Forelimb muscle (tissue), 1 donor: Measurements from ENCODE around the gene BTBD16. TPM values are rescaled to one million over a fixed set of nuclear protein-coding genes. Genes with fewer than 3 reads are reported as not detected.

Experiments used
- DNase-seq: peaks from one replicate; pipeline ENCODE4 v3.0.0-alpha.2; 2013; ENCODE audit warnings: low read depth
- polyA plus RNA-seq: library from polyadenylated mRNA; unstranded; fragments of 120-200 nt; gene quantifications from one replicate; pipeline ENCODE4 v1.2.1, GENCODE V29; 2013; ENCODE audit not compliant: insufficient read length

Gene BTBD16
- polyA plus RNA-seq, 1 donor = 0.13 TPM

GRCh38 chr10:122294511-122295450 is 23.7 kb downstream of the BTBD16 start:
- DNase-seq = no peak

DNA sequence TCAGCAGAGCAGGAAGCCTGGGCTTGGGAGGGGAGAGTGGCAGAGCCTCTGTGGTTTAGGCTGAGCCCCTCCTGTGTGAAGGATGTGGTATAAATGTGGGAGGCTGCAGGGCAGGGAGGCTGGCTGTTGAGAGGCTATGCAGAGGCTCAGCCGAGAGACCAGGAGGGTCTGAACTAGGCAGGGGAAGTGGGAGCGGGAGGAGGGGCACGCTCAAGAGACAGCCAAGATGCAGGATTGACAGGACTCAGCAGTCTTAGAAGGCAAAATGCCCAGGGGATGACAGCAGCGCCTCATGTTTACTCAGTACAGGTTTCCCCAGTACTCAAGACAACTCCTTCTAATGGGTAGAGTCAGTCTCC is 24.3 kb downstream of the BTBD16 start:
- DNase-seq = no peak

GRCh38 chr10:122296363-122297120 is 25.4 kb downstream of the BTBD16 start:
- DNase-seq = no peak

GRCh38 chr10:122297583-122297982 is 26.5 kb downstream of the BTBD16 start:
- DNase-seq = no peak

DNA sequence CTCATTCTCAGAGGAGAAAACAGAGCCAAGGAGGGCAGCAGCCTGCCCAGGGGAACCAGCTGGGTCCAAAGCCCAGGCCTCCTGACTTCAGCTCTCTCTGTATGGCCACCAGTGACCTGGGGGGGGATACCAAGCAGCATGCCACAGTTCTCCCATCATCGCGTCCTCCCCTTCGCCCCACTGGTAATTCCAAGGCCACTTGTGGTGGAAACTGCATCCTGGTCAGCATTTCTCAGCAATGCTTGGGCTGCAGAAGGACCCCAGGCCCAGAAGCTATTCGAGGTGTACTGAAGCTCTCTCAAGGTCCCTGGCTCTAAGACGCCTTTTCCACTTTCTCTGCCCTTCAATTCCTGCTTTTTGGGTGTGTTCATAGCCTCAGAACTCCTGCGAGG is 27.1 kb downstream of the BTBD16 start:
- no peak for DNase-seq

DNA sequence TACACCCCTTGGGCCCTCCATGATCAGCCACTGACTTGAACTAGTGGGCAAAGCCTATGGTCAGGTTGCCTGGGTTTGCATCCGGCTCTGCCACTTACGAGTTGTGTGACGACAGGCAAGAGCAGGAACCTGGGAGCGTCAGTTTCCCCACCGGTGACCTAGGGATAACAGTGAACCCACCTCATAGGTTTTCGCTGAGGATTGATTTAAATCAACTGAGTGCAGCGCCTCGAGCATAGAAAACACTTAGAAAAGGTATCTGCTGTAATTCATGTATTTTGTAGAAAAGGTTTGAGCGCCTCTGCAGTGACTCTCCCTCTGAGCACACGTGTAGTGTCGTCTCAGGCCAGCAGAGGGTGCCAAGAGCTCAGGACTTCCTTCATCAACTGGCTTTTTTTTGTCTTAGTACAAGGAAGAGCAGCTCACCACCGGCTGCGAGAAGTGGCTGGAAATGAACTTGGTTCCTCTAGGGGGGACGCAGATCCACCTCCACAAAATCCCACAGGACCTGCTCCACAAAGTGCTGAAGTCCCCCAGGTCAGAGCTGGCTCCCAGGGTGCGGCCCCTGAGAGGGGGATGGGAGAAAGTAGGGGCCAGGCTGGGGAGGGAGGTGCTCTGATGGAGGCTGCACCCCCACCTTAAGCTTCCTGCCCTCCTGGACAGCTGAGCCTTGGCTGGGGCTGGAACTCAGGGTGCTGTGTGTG is 27.7 kb downstream of the BTBD16 start:
- DNase-seq = peak; percentile 67

DNA sequence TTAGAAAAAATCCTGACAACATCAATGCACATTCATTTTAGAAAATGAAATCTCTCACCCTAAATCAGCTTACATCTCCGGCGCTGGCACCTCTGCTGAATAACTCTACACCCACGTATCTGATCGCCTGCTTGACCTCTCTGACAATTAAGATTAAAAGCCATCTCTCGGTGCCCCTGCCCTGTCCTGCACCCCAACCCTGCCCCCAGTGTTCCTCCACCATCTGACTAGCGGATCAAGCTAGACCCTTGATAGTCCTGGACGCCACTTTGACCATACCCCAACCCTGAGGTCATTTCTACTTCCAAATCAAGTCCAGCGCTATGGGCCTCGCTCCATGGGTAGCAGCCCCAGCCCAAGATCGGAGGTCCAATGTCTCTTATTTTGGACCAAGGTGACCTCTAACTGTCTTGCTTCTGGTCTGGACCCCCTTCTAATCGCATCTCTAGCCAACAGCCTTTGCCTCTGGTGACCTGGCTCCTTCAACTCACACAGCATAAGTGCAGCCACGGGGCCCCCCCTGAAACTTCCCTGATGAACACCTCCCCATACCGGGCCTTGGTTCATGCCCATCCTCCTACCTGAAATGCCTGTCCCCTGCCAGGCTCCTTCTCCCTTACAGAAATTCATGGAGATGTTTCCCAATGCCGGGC is 28.5 kb downstream of the BTBD16 start:
- DNase-seq = no peak

GRCh38 chr10:122301055-122301810 is 30.1 kb downstream of the BTBD16 start:
- DNase-seq = no peak

GRCh38 chr10:122301811-122302115 is 30.7 kb downstream of the BTBD16 start:
- DNase-seq = no peak

- no peak for DNase-seq
Observed at GRCh38 chr10:122302315-122302714, 31.2 kb downstream of the BTBD16 start.

DNA sequence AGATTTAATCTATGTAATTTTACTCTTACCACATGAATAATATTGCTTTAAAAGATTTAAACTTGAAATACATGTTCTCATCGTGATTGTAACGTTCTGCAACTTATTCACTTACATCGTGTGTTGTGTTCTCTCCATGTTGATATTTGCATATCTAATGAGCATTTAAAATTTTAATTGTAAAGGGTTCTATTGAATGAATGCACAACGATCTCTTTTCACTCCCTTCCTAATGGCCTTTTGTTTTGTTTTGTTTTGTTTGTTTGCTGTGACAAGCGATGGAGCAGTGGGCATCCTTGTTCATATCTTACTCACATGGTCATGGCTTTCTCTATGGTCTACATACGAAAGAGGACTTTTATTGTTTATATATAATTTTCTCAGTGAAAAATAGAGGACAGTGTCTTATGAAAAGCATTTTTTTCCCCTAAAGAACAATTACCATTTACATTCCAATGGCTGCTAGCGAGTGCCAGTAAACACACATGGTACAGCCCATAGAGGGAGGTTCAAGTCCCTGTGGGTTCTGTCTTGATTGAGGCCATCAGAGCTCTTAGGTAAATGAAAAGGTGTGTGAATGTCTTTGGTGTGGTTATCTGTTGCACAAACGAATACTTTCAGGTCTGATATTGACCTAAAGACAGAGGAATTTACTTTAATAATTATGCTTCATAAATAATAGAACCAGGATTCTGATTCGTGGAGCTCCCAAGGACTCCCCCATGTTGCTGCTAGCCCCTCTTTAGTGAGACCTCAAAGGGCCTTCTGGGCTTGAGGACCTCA is 32.4 kb downstream of the BTBD16 start:
- no peak for DNase-seq

GRCh38 chr10:122304054-122304579 is 33.0 kb downstream of the BTBD16 start:
- DNase-seq = no peak

GRCh38 chr10:122306282-122306681 is 35.2 kb downstream of the BTBD16 start:
- DNase-seq = no peak

GRCh38 chr10:122306744-122307143 is 35.6 kb downstream of the BTBD16 start:
- no peak for DNase-seq

DNA sequence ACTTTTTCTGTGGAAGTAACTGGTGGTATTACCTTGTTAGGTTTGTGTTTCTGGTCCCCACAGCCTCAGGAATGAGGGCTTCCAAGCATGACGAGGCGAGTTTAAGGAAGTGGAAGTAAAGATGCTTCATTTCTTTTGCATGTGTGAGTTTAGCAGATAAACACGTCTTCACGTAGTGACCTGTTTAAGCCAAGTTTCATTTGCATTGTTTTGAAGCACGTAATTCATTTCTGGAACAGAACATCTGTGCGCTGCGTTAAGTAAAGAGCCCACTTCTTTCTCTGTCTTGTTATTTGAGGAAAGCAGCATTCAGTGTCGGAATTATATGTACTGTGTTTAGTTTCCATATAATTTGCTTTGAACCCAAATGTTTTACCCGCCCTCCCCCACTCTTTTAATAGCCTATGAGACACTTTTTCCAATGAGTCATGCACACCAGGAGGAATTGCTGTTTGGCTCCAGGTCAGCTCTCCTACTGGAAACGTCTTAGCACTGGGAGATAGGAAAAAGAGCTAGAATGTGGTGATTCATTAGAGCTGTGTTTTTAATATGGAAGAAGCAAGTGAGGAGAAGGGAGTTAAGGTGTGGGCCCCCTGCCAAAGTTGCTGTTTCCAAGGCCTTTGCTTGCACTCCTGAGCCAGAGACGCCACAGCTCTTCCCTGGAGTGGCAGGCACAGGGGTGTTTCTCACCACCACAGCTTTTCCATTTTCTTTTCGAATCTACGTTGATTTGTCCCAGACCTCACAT is 36.7 kb downstream of the BTBD16 start:
- peak; percentile 89 for DNase-seq

- peak; percentile 9 for DNase-seq
Observed at GRCh38 chr10:122308417-122309141, 37.5 kb downstream of the BTBD16 start.

- DNase-seq = no peak
Observed at GRCh38 chr10:122310311-122311050, 39.4 kb downstream of the BTBD16 start.

DNA sequence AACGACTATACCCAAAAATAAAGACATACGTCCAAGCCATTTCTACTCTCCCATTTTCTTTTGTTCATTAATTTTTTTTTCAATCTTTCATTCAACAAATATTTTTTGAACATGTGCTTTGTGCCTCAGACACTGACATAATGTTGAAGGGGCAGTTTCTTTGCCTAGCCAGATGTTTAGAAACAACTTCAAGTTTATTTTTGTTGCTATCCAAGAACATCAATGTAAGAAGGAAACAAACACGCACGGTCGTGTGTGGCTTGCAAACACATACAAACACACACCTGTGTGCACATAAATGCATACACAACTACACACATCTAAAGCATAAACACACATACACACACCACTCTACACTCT is 39.9 kb downstream of the BTBD16 start:
- no peak for DNase-seq
